HepG2 (cell line): ENCODE data around the gene CSN3. TPM values are rescaled to one million over a fixed set of nuclear protein-coding genes. Genes with fewer than 3 reads are reported as not detected.

Experiments used
- CHD2 ChIP-seq: IDR thresholded peaks from 2 replicates; pipeline ENCODE4 v1.6.1; 2011; ENCODE audit warnings: low read depth, low read length, improper control_type of control experiment
- DNMT3B ChIP-seq: conservative IDR thresholded peaks from 2 replicates; pipeline ENCODE4 v1.6.1; 2016; ENCODE audit warnings: missing biosample characterization, control low read depth
- GZF1 ChIP-seq: sonication (generic); formaldehyde crosslinking; IDR thresholded peaks from 2 replicates; pipeline ENCODE4 v1.5.1; 2020; ENCODE audit warnings: mild to moderate bottlenecking, missing genetic modification reagents
- HOXA3 ChIP-seq: sonication (generic); formaldehyde crosslinking; IDR thresholded peaks from 2 replicates; pipeline ENCODE4 v1.5.0; 2020; ENCODE audit warnings: missing genetic modification reagents
- KDM1A ChIP-seq: IDR thresholded peaks from 2 replicates; pipeline ENCODE4 v1.6.1; 2016; ENCODE audit warnings: missing compliant biosample characterization
- MAFK ChIP-seq, 2 experiments: IDR thresholded peaks in 1 of 2; conservative IDR thresholded peaks in 1 of 2; 2 replicates each; pipeline ENCODE4 v1.6.1; 2011; ENCODE audit warnings: improper control_type of control experiment in 2 of 2, low read length in 2 of 2
- MED1 ChIP-seq: sonication (generic); formaldehyde crosslinking; IDR thresholded peaks from 2 replicates; pipeline ENCODE4 v1.4.0; 2020; ENCODE audit warnings: missing genetic modification reagents
- MYNN ChIP-seq: sonication (generic); formaldehyde crosslinking; IDR thresholded peaks from 2 replicates; pipeline ENCODE4 v1.4.0; 2020; ENCODE audit warnings: mild to moderate bottlenecking, low read depth, missing genetic modification reagents
- SP4 ChIP-seq: sonication (generic); formaldehyde crosslinking; IDR thresholded peaks from 2 replicates; pipeline ENCODE4 v1.8.1; 2023; ENCODE audit warnings: mild to moderate bottlenecking, missing genetic modification reagents
- SRSF9 ChIP-seq: fragments of 200-400 bp; formaldehyde crosslinking; IDR thresholded peaks from 2 replicates; pipeline ENCODE4 v1.6.1; 2018; ENCODE audit warnings: borderline replicate concordance, mild to moderate bottlenecking, low read depth, low read length; ENCODE audit not compliant: insufficient read depth, poor library complexity, severe bottlenecking
- SRY ChIP-seq: sonication (generic); formaldehyde crosslinking; IDR thresholded peaks from 2 replicates; pipeline ENCODE4 v1.8.0; 2022; ENCODE audit warnings: mild to moderate bottlenecking, missing genetic modification reagents
- TARDBP ChIP-seq: sonication (generic); formaldehyde crosslinking; IDR thresholded peaks from 2 replicates; pipeline ENCODE4 v1.8.0; 2022; ENCODE audit warnings: mild to moderate bottlenecking, missing genetic modification reagents
- ZNF101 ChIP-seq: sonication (generic); formaldehyde crosslinking; IDR thresholded peaks from 2 replicates; pipeline ENCODE4 v1.4.0; 2020; ENCODE audit warnings: mild to moderate bottlenecking, low read depth, missing genetic modification reagents, borderline replicate concordance
- ZNF33B ChIP-seq: sonication (generic); formaldehyde crosslinking; IDR thresholded peaks from 2 replicates; pipeline ENCODE4 v1.5.1; 2020; ENCODE audit warnings: mild to moderate bottlenecking, missing genetic modification reagents
- ZNF382 ChIP-seq: sonication (generic); formaldehyde crosslinking; IDR thresholded peaks from 2 replicates; pipeline ENCODE4 v1.5.0; 2020; ENCODE audit warnings: missing genetic modification reagents, mild to moderate bottlenecking, borderline replicate concordance
- ZNF441 ChIP-seq: sonication (generic); formaldehyde crosslinking; IDR thresholded peaks from 2 replicates; pipeline ENCODE4 v1.7.0; 2021; ENCODE audit warnings: missing genetic modification reagents, borderline replicate concordance
- ZNF451 ChIP-seq: sonication (generic); formaldehyde crosslinking; IDR thresholded peaks from 2 replicates; pipeline ENCODE4 v1.5.0; 2020; ENCODE audit warnings: mild to moderate bottlenecking, missing genetic modification reagents
- ZNF749 ChIP-seq: sonication (generic); formaldehyde crosslinking; IDR thresholded peaks from 2 replicates; pipeline ENCODE4 v1.8.0; 2022; ENCODE audit warnings: mild to moderate bottlenecking, missing genetic modification reagents, moderate library complexity, borderline replicate concordance
- ZNF766 ChIP-seq: sonication (generic); formaldehyde crosslinking; IDR thresholded peaks from 2 replicates; pipeline ENCODE4 v1.5.0; 2020; ENCODE audit warnings: missing genetic modification reagents, borderline replicate concordance
- polyA plus RNA-seq, 8 experiments: library from polyadenylated mRNA; depleted of rRNA in 3 of 8; stranded (reverse) in 7 of 8; unstranded in 1 of 8; fragments of >200 nt; fragmentation: Illumina TruSeq in 4 of 8; extraction: Trizol in 4 of 8; gene quantifications; 2 replicates each; pipeline versions ENCODE4 v1.2.1 to v1.2.3, GENCODE V29; 2011 to 2016; ENCODE audit warnings: low read depth in 4 of 8, missing spikeins in 1 of 8, mixed read lengths in 1 of 8; ENCODE audit not compliant: insufficient read depth in 1 of 8
- total RNA-seq, 5 experiments: library from RNA; depleted of rRNA; stranded (reverse); fragments of >200 nt; fragmentation: Illumina TruSeq; extraction: Trizol; gene quantifications; 2 replicates each; pipeline ENCODE4 v1.2.3, GENCODE V29; 2016; ENCODE audit warnings: low read depth in 1 of 5
- TF ChIP-seq, protein P1 (sequence below): IDR thresholded peaks from 2 replicates; pipeline ENCODE4 v1.6.1; 2016; ENCODE audit warnings: control low read depth
- TF ChIP-seq, protein P2 (sequence below): IDR thresholded peaks from 2 replicates; pipeline ENCODE4 v1.6.1; 2016; ENCODE audit warnings: low read depth
- TF ChIP-seq, protein P3 (sequence below): sonication (generic); formaldehyde crosslinking; IDR thresholded peaks from 2 replicates; pipeline ENCODE4 v1.8.1; 2023; ENCODE audit warnings: mild to moderate bottlenecking, moderate library complexity, missing genetic modification reagents
- TF ChIP-seq, protein P4 (sequence below): sonication (generic); formaldehyde crosslinking; IDR thresholded peaks from 2 replicates; pipeline ENCODE4 v1.4.0; 2020; ENCODE audit warnings: missing genetic modification reagents
- TF ChIP-seq, protein P5 (sequence below): sonication (generic); formaldehyde crosslinking; IDR thresholded peaks from 2 replicates; pipeline ENCODE4 v1.4.0; 2020; ENCODE audit warnings: missing genetic modification reagents

Gene CSN3
- total and polyA plus RNA-seq, 2 of the 13 experiments (the other 11 are each of a cell fraction or from before 2014, with no cell fraction given), result not detected

DNA sequence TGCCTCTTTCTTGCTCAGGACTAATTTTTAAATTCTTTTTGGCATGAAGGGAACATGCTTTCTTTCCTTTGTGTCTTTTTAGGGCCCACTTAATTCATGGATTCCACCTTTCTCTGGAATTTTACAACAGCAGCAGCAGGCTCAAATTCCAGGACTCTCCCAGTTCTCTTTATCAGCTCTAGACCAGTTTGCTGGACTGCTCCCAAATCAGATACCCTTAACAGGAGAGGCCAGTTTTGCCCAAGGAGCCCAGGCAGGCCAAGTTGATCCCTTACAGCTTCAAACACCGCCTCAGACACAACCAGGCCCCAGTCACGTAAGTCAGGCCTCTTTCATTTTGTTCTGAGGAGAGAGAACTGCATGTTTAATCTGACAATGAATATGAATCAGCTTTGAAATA, 44.6 kb upstream of the CSN3 start (continued):
- TF ChIP-seq, protein P1, sequence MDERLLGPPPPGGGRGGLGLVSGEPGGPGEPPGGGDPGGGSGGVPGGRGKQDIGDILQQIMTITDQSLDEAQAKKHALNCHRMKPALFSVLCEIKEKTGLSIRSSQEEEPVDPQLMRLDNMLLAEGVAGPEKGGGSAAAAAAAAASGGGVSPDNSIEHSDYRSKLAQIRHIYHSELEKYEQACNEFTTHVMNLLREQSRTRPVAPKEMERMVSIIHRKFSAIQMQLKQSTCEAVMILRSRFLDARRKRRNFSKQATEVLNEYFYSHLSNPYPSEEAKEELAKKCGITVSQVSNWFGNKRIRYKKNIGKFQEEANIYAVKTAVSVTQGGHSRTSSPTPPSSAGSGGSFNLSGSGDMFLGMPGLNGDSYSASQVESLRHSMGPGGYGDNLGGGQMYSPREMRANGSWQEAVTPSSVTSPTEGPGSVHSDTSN (CRISPR knock-in tag), result no peak
- TF ChIP-seq ZNF33B, result no peak
- no peak for TF ChIP-seq DNMT3B (CRISPR knock-in tag)
- TF ChIP-seq ZNF451 (CRISPR knock-in tag), result no peak
- TF ChIP-seq ZNF766 (CRISPR knock-in tag), result no peak
- no peak for TF ChIP-seq KDM1A (CRISPR knock-in tag)
- TF ChIP-seq ZNF749, result no peak
- 0 out of 2 replicates have a peak, but pooled peaks have one; percentile 39 for TF ChIP-seq HOXA3
- no peak for TF ChIP-seq MAFK (conservative IDR thresholded peaks at IDR 0.05 in 1 of 2, IDR thresholded peaks at IDR 0.05 in 1 of 2; ENCODE audit: low read length in 2 of 2)
- TF ChIP-seq, protein P2, sequence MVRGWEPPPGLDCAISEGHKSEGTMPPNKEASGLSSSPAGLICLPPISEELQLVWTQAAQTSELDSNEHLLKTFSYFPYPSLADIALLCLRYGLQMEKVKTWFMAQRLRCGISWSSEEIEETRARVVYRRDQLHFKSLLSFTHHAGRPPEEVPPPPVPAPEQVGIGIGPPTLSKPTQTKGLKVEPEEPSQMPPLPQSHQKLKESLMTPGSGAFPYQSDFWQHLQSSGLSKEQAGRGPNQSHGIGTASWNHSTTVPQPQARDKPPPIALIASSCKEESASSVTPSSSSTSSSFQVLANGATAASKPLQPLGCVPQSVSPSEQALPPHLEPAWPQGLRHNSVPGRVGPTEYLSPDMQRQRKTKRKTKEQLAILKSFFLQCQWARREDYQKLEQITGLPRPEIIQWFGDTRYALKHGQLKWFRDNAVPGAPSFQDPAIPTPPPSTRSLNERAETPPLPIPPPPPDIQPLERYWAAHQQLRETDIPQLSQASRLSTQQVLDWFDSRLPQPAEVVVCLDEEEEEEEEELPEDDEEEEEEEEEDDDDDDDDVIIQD, result no peak
- TF ChIP-seq ZNF441, result no peak
- TF ChIP-seq MYNN (CRISPR knock-in tag), result no peak
- TF ChIP-seq, protein P3, sequence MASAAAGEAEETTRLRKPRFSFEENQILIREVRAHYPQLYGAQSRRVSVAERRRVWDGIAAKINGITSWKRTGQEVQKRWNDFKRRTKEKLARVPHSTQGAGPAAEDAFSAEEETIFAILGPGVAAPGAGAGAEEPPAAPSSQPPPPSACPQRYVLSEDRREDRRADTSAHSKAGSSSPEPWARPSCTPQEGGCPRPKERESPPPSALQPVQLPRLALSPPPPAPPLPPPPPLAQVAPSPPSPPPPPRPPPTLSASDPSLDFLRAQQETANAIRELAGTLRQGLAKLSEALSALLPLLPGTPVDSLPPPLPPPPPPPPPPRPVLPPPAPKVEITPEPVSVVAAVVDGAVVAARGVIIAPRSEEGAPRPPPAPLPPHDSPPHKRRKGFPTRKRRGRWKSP, result no peak
- no peak for TF ChIP-seq CHD2
- TF ChIP-seq, protein P4, sequence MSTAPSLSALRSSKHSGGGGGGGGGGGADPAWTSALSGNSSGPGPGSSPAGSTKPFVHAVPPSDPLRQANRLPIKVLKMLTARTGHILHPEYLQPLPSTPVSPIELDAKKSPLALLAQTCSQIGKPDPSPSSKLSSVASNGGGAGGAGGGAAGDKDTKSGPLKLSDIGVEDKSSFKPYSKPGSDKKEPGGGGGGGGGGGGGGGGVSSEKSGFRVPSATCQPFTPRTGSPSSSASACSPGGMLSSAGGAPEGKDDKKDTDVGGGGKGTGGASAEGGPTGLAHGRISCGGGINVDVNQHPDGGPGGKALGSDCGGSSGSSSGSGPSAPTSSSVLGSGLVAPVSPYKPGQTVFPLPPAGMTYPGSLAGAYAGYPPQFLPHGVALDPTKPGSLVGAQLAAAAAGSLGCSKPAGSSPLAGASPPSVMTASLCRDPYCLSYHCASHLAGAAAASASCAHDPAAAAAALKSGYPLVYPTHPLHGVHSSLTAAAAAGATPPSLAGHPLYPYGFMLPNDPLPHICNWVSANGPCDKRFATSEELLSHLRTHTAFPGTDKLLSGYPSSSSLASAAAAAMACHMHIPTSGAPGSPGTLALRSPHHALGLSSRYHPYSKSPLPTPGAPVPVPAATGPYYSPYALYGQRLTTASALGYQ (CRISPR knock-in tag), result no peak
- TF ChIP-seq TARDBP, result no peak
- no peak for TF ChIP-seq SRY (CRISPR knock-in tag)
- no peak for TF ChIP-seq SP4 (CRISPR knock-in tag)
- no peak for TF ChIP-seq ZNF101 (CRISPR knock-in tag)
- no peak for TF ChIP-seq ZNF382
- TF ChIP-seq SRSF9, result no peak
- no peak for TF ChIP-seq GZF1 (CRISPR knock-in tag)
- TF ChIP-seq, protein P5, sequence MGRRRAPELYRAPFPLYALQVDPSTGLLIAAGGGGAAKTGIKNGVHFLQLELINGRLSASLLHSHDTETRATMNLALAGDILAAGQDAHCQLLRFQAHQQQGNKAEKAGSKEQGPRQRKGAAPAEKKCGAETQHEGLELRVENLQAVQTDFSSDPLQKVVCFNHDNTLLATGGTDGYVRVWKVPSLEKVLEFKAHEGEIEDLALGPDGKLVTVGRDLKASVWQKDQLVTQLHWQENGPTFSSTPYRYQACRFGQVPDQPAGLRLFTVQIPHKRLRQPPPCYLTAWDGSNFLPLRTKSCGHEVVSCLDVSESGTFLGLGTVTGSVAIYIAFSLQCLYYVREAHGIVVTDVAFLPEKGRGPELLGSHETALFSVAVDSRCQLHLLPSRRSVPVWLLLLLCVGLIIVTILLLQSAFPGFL, result no peak
- TF ChIP-seq MED1, result 0 out of 2 replicates have a peak, but pooled peaks have one; percentile 16
